HG03196 (cell line): Measurements from ENCODE around the gene COG5.

Experiments used
- ATAC-seq: cut with Tn5 transposase; IDR thresholded peaks from one replicate; pipeline ENCODE4 v1.9.1; 2021; ENCODE audit not compliant: unreplicated experiment

COG5 gene

GRCh38 chr7:107396990-107397389, 166.7 kb downstream of the COG5 start:
- no peak for ATAC-seq

GRCh38 chr7:107396081-107396480, 167.6 kb downstream of the COG5 start:
- ATAC-seq: no peak

- ATAC-seq: no peak
Measured at GRCh38 chr7:107394831-107395230, 168.9 kb downstream of the COG5 start.

- no peak for ATAC-seq
Measured at GRCh38 chr7:107394276-107394675, 169.4 kb downstream of the COG5 start.

GRCh38 chr7:107392830-107393229, 170.9 kb downstream of the COG5 start:
- ATAC-seq: no peak

GRCh38 chr7:107390916-107391315, 172.8 kb downstream of the COG5 start:
- ATAC-seq: no peak

GRCh38 chr7:107388604-107389003, 175.1 kb downstream of the COG5 start:
- no peak for ATAC-seq

- ATAC-seq: no peak
Measured at GRCh38 chr7:107387573-107388219, 176.0 kb downstream of the COG5 start.

GRCh38 chr7:107387128-107387527, 176.6 kb downstream of the COG5 start:
- no peak for ATAC-seq

- no peak for ATAC-seq
Measured at GRCh38 chr7:107386548-107387102, 177.1 kb downstream of the COG5 start.

- no peak for ATAC-seq
Measured at GRCh38 chr7:107384025-107384424, 179.7 kb downstream of the COG5 start.

- no peak for ATAC-seq
Measured at GRCh38 chr7:107383203-107383602, 180.5 kb downstream of the COG5 start.

GRCh38 chr7:107381453-107381852, 182.3 kb downstream of the COG5 start:
- ATAC-seq: no peak

GRCh38 chr7:107373354-107373753, 190.4 kb downstream of the COG5 start:
- no peak for ATAC-seq

GRCh38 chr7:107372298-107372697, 191.4 kb downstream of the COG5 start:
- ATAC-seq: no peak

GRCh38 chr7:107370816-107371215, 192.9 kb downstream of the COG5 start:
- no peak for ATAC-seq

- no peak for ATAC-seq
Measured at GRCh38 chr7:107364787-107365186, 198.9 kb downstream of the COG5 start.

- ATAC-seq: no peak
Measured at GRCh38 chr7:107359520-107360316, 204.0 kb downstream of the COG5 start.

- ATAC-seq: no peak
Measured at GRCh38 chr7:107355616-107356015, 208.1 kb downstream of the COG5 start.

- ATAC-seq: no peak
Measured at GRCh38 chr7:107354640-107355039, 209.1 kb downstream of the COG5 start.

GRCh38 chr7:107353701-107354100, 210.0 kb downstream of the COG5 start:
- ATAC-seq: no peak

- ATAC-seq: no peak
Measured at GRCh38 chr7:107345898-107346297, 217.8 kb downstream of the COG5 start.
